ENCODE results near the gene GUK1.

GUK1 gene

GRCh38 chr1:228141226-228142044, 1.4 kb downstream of the GUK1 start:
- peak overlapping the region; percentile 95 for H3K4me3 ChIP-seq (ENCODE audit: low read length)
- peak overlapping the region; percentile 91 for H3K27ac ChIP-seq (ENCODE audit: low read length)
- no peaks in the 10 kb centered on the region for H3K9me2 ChIP-seq (replicated peaks; ENCODE audit: insufficient read depth, low read length)
- H4K20me1 ChIP-seq (ENCODE audit: insufficient read depth, low read length) = peaks cover 32% of the 10 kb centered on the region
- peak overlapping the region; percentile 86; the same call in 1 of the 2 replicates for H2AFZ ChIP-seq (ENCODE audit: low read length)
- peak; percentile 72 for DNase-seq
- peak overlapping the region; percentile 89 for H3K4me2 ChIP-seq (ENCODE audit: low read depth, low read length)
- H3K9ac ChIP-seq (ENCODE audit: low read length) = peak overlapping the region; percentile 97
- H3K9me3 ChIP-seq (replicated peaks; ENCODE audit: insufficient read depth, low read length) = no peaks in the 10 kb centered on the region
- H3K27me3 ChIP-seq (replicated peaks; ENCODE audit: insufficient read depth, low read length) = peaks cover 16% of the 10 kb centered on the region
- 0 out of 2 replicates have a peak, but pooled peaks cover 6% of the 10 kb centered on the region for H3K36me3 ChIP-seq (replicated peaks; ENCODE audit: insufficient read depth, low read length)
- peaks cover 15% of the 10 kb centered on the region for H3F3A ChIP-seq (ENCODE audit: insufficient read depth, low read length)
- no peak for TF ChIP-seq EZH2phosphoT487 (IDR thresholded peaks at IDR 0.05; ENCODE audit: low read length)
- TF ChIP-seq, protein P1, sequence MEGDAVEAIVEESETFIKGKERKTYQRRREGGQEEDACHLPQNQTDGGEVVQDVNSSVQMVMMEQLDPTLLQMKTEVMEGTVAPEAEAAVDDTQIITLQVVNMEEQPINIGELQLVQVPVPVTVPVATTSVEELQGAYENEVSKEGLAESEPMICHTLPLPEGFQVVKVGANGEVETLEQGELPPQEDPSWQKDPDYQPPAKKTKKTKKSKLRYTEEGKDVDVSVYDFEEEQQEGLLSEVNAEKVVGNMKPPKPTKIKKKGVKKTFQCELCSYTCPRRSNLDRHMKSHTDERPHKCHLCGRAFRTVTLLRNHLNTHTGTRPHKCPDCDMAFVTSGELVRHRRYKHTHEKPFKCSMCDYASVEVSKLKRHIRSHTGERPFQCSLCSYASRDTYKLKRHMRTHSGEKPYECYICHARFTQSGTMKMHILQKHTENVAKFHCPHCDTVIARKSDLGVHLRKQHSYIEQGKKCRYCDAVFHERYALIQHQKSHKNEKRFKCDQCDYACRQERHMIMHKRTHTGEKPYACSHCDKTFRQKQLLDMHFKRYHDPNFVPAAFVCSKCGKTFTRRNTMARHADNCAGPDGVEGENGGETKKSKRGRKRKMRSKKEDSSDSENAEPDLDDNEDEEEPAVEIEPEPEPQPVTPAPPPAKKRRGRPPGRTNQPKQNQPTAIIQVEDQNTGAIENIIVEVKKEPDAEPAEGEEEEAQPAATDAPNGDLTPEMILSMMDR (IDR thresholded peaks at IDR 0.05; ENCODE audit: low read length) = no peak
- TF ChIP-seq EZH2 (optimal IDR thresholded peaks at IDR 0.05; ENCODE audit: low read depth, low read length) = no peak
- H3K4me1 ChIP-seq (ENCODE audit: low read length) = peaks cover 14% of the 10 kb centered on the region
- H3K79me2 ChIP-seq (ENCODE audit: low read length) = peaks cover 63% of the 10 kb centered on the region

GRCh38 chr1:228142155-228142691, 2.1 kb downstream of the GUK1 start:
- peaks cover 71% of the 10 kb centered on the region for H3K79me2 ChIP-seq (ENCODE audit: low read length)
- no peaks in the 10 kb centered on the region for H3K9me2 ChIP-seq (replicated peaks; ENCODE audit: insufficient read depth, low read length)
- no peak for DNase-seq
- no peak overlapping the region for H2AFZ ChIP-seq (ENCODE audit: low read length)
- H3K27me3 ChIP-seq (replicated peaks; ENCODE audit: insufficient read depth, low read length) = 0 out of 2 replicates have a peak, but pooled peaks cover 9% of the 10 kb centered on the region
- peaks cover 32% of the 10 kb centered on the region for H4K20me1 ChIP-seq (ENCODE audit: insufficient read depth, low read length)
- no peak overlapping the region for H3K27ac ChIP-seq (ENCODE audit: low read length)
- peaks cover 15% of the 10 kb centered on the region for H3F3A ChIP-seq (ENCODE audit: insufficient read depth, low read length)
- peak overlapping the region; percentile 97; the same call in 1 of the 2 replicates for H3K9ac ChIP-seq (ENCODE audit: low read length)
- H3K9me3 ChIP-seq (replicated peaks; ENCODE audit: insufficient read depth, low read length) = no peaks in the 10 kb centered on the region
- 0 out of 2 replicates have a peak, but pooled peaks cover 6% of the 10 kb centered on the region for H3K36me3 ChIP-seq (replicated peaks; ENCODE audit: insufficient read depth, low read length)
- peak overlapping the region; percentile 95 for H3K4me3 ChIP-seq (ENCODE audit: low read length)
- peaks cover 14% of the 10 kb centered on the region for H3K4me1 ChIP-seq (ENCODE audit: low read length)
- TF ChIP-seq, protein P1 (IDR thresholded peaks at IDR 0.05; ENCODE audit: low read length) = no peak
- TF ChIP-seq EZH2 (optimal IDR thresholded peaks at IDR 0.05; ENCODE audit: low read depth, low read length) (no peak), EZH2phosphoT487 (IDR thresholded peaks at IDR 0.05; ENCODE audit: low read length) (no peak)
- peak overlapping the region; percentile 89 for H3K4me2 ChIP-seq (ENCODE audit: low read depth, low read length)

GRCh38 chr1:228142701-228143136, 2.6 kb downstream of the GUK1 start:
- peaks cover 6% of the 10 kb centered on the region; the same call in 1 of the 2 replicates for H3K36me3 ChIP-seq (replicated peaks; ENCODE audit: insufficient read depth, low read length)
- H3F3A ChIP-seq (ENCODE audit: insufficient read depth, low read length) = peaks cover 15% of the 10 kb centered on the region
- TF ChIP-seq, protein P1 (IDR thresholded peaks at IDR 0.05; ENCODE audit: low read length) = no peak
- H3K4me2 ChIP-seq (ENCODE audit: low read depth, low read length) = no peak overlapping the region
- H3K4me3 ChIP-seq (ENCODE audit: low read length) = no peak overlapping the region
- no peak overlapping the region for H2AFZ ChIP-seq (ENCODE audit: low read length)
- no peaks in the 10 kb centered on the region for H3K9me2 ChIP-seq (replicated peaks; ENCODE audit: insufficient read depth, low read length)
- peaks cover 32% of the 10 kb centered on the region for H4K20me1 ChIP-seq (ENCODE audit: insufficient read depth, low read length)
- H3K27ac ChIP-seq (ENCODE audit: low read length) = no peak overlapping the region
- no peaks in the 10 kb centered on the region for H3K9me3 ChIP-seq (replicated peaks; ENCODE audit: insufficient read depth, low read length)
- H3K79me2 ChIP-seq (ENCODE audit: low read length) = peaks cover 72% of the 10 kb centered on the region
- DNase-seq = no peak
- H3K27me3 ChIP-seq (replicated peaks; ENCODE audit: insufficient read depth, low read length) = 0 out of 2 replicates have a peak, but pooled peaks cover 8% of the 10 kb centered on the region
- H3K4me1 ChIP-seq (ENCODE audit: low read length) = peaks cover 14% of the 10 kb centered on the region
- no peak overlapping the region for H3K9ac ChIP-seq (ENCODE audit: low read length)
